ENCODE measurements around the gene PCDHGA8.
"Not testable (repeated sequence)": the region's sequence is repeated elsewhere in the genome, so short reads cannot be mapped to it uniquely, and the experiment has no call there.

Gene PCDHGA8

DNA sequence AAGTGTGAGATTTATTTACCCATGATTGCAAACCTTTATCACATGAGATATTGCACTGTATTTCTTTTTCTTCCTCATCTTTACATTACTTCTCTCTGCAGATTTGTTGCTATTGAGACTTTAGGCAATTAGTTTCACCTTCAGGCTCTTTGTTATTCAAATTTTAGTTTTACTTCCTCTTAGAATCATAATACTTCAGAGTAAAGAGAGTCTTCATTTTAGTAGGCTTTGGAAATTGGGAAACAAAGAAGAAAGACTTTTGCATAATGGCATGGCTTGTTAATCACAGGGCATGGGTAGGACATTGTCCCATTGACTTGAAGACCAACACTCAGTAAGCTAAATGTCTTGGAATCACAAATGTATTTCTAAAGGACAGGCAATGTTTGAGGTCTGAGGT is 29.7 kb upstream of the PCDHGA8 start:
- DNase-seq: no peak
- H3K4me1 Mint-ChIP-seq: peaks cover 6% of the 10 kb centered on the region
- no peak for ATAC-seq
- H3K9me3 Mint-ChIP-seq: peaks cover 19 to 54% of the 10 kb centered on the region in 2 donors
- peaks cover 89% of the 10 kb centered on the region for H3K27me3 Mint-ChIP-seq
- H3K27ac Mint-ChIP-seq: no peak overlapping the region
- no peak overlapping the region for H3K4me3 Mint-ChIP-seq

- peaks cover 14 to 54% of the 10 kb centered on the region in 2 donors for H3K9me3 Mint-ChIP-seq
- peak within 1 kb of the TSS in 1 of 2 donors; percentile 10 for H3K4me3 Mint-ChIP-seq
- DNase-seq (no peak), ATAC-seq (no peak)
- peak within 1 kb of the TSS in 1 of 2 donors; percentile 88 for H3K27ac Mint-ChIP-seq
- H3K4me1 Mint-ChIP-seq: peaks cover 6% of the 10 kb centered on the region
- peaks cover 90% of the 10 kb centered on the region for H3K27me3 Mint-ChIP-seq
These were observed 28.3 kb upstream of the PCDHGA8 start, which contains the start of gene PCDHGA5 for GRCh38 chr5:141363952-141364660. Gene PCDHGA5, plus strand, starts transcription at chr5:141364162. Its CDS starts 169 bp downstream, at chr5:141364331.

- H3K27me3 Mint-ChIP-seq: peaks cover 91% of the 10 kb centered on the region
These were observed 26.2 kb upstream of the PCDHGA8 start for GRCh38 chr5:141366016-141366896.

DNA sequence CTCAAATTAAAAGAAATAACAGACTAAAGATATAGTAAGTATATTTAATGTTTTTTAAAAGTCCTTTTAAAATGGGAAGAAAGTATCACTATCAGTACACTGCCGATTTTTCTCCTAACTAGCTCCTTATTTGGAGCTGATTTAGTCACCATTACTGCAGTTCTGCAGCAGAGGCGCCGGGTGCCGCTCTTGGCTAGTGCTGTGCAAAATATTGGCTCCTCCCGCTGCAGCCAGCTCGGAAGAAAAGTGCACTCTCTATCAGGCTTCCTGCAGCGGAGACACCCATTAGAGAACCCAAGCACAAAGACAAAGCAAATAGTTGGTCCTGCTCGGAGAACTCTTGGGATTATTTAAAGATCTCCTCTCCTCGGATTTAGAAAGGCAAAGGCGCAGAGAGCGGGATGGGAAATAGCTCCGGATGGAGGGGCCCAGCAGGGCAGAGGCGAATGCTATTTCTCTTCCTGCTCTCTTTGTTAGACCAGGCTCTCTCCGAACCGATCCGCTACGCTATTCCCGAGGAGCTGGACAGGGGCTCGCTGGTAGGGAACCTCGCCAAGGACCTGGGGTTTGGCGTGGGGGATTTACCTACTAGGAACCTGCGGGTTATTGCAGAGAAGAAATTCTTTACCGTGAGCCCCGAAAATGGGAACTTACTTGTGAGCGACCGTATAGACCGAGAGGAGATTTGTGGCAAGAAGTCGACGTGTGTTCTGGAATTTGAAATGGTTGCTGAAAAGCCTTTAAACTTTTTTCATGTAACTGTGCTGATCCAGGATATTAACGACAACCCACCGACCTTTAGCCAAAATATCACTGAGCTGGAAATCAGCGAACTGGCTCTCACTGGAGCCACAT is 22.2 kb upstream of the PCDHGA8 start, which contains the start of gene PCDHGB3:
Gene PCDHGB3 (plus strand): TSS at position 249 of the 855 bp plus-strand sequence. CDS start 153 bp downstream, at position 402.
- Mint-ChIP-seq H3K27me3 (peaks cover 90% of the 10 kb centered on the region), H3K9me3 (peaks cover 16 to 47% of the 10 kb centered on the region in 2 donors), H3K4me1 (peaks cover 8% of the 10 kb centered on the region), H3K27ac (peak within 1 kb of the TSS in 1 of 2 donors; percentile 85), H3K4me3 (peak within 1 kb of the TSS; percentile 76 to 81)
- DNase-seq (peak in 1 of 2 donors; percentile 35), ATAC-seq (peak; percentile 85)

More at GRCh38 chr5:141366016-141366896, 26.2 kb upstream of the PCDHGA8 start:
- H3K4me1 Mint-ChIP-seq: peaks cover 8% of the 10 kb centered on the region
- H3K4me3 Mint-ChIP-seq: no peak overlapping the region
- H3K9me3 Mint-ChIP-seq: peaks cover 16 to 51% of the 10 kb centered on the region in 2 donors
- no peak overlapping the region for H3K27ac Mint-ChIP-seq
- DNase-seq (no peak), ATAC-seq (no peak)

- Mint-ChIP-seq H3K9me3 (peaks cover 16 to 52% of the 10 kb centered on the region in 2 donors), H3K4me3 (peak overlapping the region in 1 of 2 donors; percentile 14), H3K27me3 (peaks cover 82% of the 10 kb centered on the region), H3K4me1 (peaks cover 8% of the 10 kb centered on the region), H3K27ac (no peak overlapping the region)
- no peak for DNase-seq
- no peak for ATAC-seq
These were observed 20.6 kb upstream of the PCDHGA8 start for GRCh38 chr5:141371572-141372475.

- H3K27me3 Mint-ChIP-seq: peaks cover 77% of the 10 kb centered on the region
- ATAC-seq: no peak
- H3K27ac Mint-ChIP-seq: no peak within 1 kb of the TSS
- peaks cover 16 to 52% of the 10 kb centered on the region in 2 donors for H3K9me3 Mint-ChIP-seq
- DNase-seq: no peak
- peak within 1 kb of the TSS; percentile 27 to 52 for H3K4me3 Mint-ChIP-seq
- H3K4me1 Mint-ChIP-seq: peaks cover 8% of the 10 kb centered on the region
These were observed 18.6 kb upstream of the PCDHGA8 start, which contains the start of gene PCDHGA6 for GRCh38 chr5:141373673-141374317. Gene PCDHGA6, plus strand, starts transcription at chr5:141373891. Its CDS starts 193 bp downstream, at chr5:141374084.

DNA sequence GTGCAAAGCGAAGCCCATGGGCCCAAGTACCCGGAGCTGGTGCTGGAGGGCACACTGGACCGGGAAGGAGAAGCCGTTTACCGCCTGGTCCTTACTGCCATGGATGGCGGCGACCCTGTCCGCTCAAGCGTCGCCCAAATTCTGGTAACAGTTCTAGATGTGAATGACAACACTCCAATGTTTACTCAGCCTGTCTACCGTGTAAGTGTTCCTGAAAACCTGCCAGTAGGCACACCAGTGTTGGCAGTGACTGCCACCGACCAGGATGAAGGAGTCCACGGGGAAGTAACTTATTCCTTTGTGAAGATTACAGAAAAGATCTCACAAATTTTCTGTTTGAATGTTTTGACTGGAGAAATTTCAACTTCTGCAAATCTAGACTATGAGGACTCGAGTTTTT is 17.8 kb upstream of the PCDHGA8 start:
- H3K4me1 Mint-ChIP-seq: peaks cover 8% of the 10 kb centered on the region
- H3K9me3 Mint-ChIP-seq: peaks cover 16 to 52% of the 10 kb centered on the region in 2 donors
- no peak overlapping the region for H3K27ac Mint-ChIP-seq

GRCh38 chr5:141375444-141376155 is 16.8 kb upstream of the PCDHGA8 start:
- not testable (repeated sequence) for ATAC-seq, H3K4me1 Mint-ChIP-seq

More for the DNA sequence above, 17.8 kb upstream of the PCDHGA8 start:
- Mint-ChIP-seq H3K4me3 (no peak overlapping the region), H3K27me3 (peaks cover 69% of the 10 kb centered on the region)
- ATAC-seq (no peak), DNase-seq (no peak)

DNA sequence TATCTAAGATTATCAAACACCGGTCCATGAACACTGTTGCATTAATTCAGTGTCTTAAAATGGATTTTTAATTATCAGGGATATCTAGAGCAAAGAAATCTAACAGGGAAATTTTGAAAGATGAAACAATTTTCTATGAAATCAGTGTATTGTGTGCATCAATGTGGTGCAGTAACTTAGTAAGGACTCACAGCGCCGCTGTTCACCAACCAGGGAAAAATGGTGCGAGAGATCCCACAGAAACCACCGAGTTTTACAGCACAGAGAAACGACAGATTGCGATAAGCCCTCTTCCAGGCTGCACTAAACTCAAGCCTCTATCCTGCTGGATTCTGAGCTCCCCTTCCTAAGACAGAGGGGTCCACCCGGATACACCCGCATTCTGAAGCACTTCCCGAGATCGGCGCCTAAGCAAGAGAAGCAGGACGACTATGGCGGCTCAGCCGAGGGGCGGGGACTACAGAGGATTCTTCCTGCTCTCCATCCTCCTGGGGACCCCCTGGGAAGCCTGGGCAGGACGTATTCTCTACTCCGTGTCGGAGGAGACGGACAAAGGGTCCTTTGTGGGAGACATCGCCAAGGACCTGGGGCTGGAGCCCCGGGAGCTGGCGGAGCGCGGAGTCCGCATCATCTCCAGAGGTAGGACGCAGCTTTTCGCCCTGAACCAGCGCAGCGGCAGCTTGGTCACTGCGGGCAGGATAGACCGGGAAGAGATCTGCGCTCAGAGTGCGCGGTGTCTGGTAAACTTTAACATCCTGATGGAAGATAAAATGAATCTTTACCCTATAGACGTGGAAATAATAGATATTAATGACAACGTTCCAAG is 9.8 kb upstream of the PCDHGA8 start, which contains the start of gene PCDHGA7:
Gene PCDHGA7 (plus strand): TSS at position 274 of the 826 bp plus-strand sequence. CDS start 158 bp downstream, at position 432.
- H3K9me3 Mint-ChIP-seq: peaks cover 5 to 25% of the 10 kb centered on the region in 2 donors
- no peak for DNase-seq
- H3K4me3 Mint-ChIP-seq: peak within 1 kb of the TSS; percentile 74 to 85
- H3K27me3 Mint-ChIP-seq: peaks cover 67% of the 10 kb centered on the region
- H3K4me1 Mint-ChIP-seq: peaks cover 5% of the 10 kb centered on the region
- H3K27ac Mint-ChIP-seq: peak within 1 kb of the TSS in 1 of 2 donors; percentile 56
- ATAC-seq: no peak

More at GRCh38 chr5:141375444-141376155, 16.8 kb upstream of the PCDHGA8 start:
- H3K27ac Mint-ChIP-seq, H3K4me3 Mint-ChIP-seq, DNase-seq: not testable (repeated sequence)
- Mint-ChIP-seq H3K27me3 (peaks cover 59% of the 10 kb centered on the region), H3K9me3 (peaks cover 14 to 45% of the 10 kb centered on the region in 2 donors)

DNA sequence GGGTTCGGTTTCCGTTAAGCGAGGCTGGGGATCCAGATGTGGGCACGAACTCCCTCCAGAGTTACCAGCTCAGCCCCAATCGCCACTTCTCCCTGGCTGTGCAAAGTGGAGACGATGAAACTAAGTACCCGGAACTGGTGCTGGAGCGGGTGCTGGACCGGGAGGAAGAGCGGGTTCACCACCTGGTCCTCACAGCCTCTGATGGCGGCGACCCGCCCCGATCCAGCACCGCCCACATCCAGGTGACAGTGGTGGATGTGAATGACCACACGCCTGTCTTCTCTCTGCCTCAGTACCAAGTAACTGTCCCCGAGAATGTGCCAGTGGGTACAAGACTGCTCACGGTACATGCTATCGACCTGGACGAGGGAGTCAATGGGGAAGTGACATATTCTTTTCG is 9.1 kb upstream of the PCDHGA8 start:
- Mint-ChIP-seq H3K27ac (no peak overlapping the region), H3K9me3 (peaks cover 7 to 27% of the 10 kb centered on the region in 2 donors), H3K4me1 (peaks cover 5% of the 10 kb centered on the region), H3K27me3 (peaks cover 65% of the 10 kb centered on the region), H3K4me3 (peak overlapping the region; percentile 74 to 85)
- ATAC-seq (no peak), DNase-seq (no peak)

GRCh38 chr5:141384471-141385267 is 7.8 kb upstream of the PCDHGA8 start:
- Mint-ChIP-seq H3K27ac (no peak overlapping the region), H3K27me3 (peaks cover 75% of the 10 kb centered on the region), H3K9me3 (peaks cover 10 to 41% of the 10 kb centered on the region in 2 donors), H3K4me3 (no peak overlapping the region), H3K4me1 (peaks cover 5% of the 10 kb centered on the region)
- DNase-seq: no peak
- no peak for ATAC-seq
